ENCODE data around the gene OCA2.

- TF ChIP-seq GABPA (IDR thresholded peaks at IDR 0.05; ENCODE audit: low read depth) (no peak), CTCF (IDR thresholded peaks at IDR 0.05; ENCODE audit: insufficient read depth, low read length) (no peak)
Measured at GRCh38 chr15:27770086-27770607, 329.0 kb downstream of the OCA2 start.

Data from HL-60 (cell line).